Neuron (in vitro differentiated cells): ENCODE measurements around the gene CCNC.
"Not testable (repeated sequence)": the region's sequence is repeated elsewhere in the genome, so short reads cannot be mapped to it uniquely, and the experiment has no call there.

Experiments
- H2AFZ ChIP-seq: one replicate; pipeline ENCODE4 v1.6.1; 2013; ENCODE audit warnings: low read depth, mild to moderate bottlenecking, inconsistent platforms, low read length, moderate library complexity
- H3K27me3 ChIP-seq: one replicate; pipeline ENCODE4 v1.6.1; 2013; ENCODE audit warnings: low read length; ENCODE audit not compliant: insufficient read depth
- H3K36me3 ChIP-seq: one replicate; pipeline ENCODE4 v1.6.1; 2013; ENCODE audit warnings: low read length; ENCODE audit not compliant: insufficient read depth
- H3K4me1 ChIP-seq: one replicate; pipeline ENCODE4 v1.6.1; 2013; ENCODE audit warnings: low read length; ENCODE audit not compliant: insufficient read depth
- H3K4me3 ChIP-seq: 2 replicates; pipeline ENCODE4 v1.5.1; 2013; ENCODE audit warnings: mild to moderate bottlenecking, low read length, moderate library complexity
- H3K9me3 ChIP-seq: one replicate; pipeline ENCODE4 v1.6.1; 2013; ENCODE audit warnings: low read length

Gene CCNC

DNA sequence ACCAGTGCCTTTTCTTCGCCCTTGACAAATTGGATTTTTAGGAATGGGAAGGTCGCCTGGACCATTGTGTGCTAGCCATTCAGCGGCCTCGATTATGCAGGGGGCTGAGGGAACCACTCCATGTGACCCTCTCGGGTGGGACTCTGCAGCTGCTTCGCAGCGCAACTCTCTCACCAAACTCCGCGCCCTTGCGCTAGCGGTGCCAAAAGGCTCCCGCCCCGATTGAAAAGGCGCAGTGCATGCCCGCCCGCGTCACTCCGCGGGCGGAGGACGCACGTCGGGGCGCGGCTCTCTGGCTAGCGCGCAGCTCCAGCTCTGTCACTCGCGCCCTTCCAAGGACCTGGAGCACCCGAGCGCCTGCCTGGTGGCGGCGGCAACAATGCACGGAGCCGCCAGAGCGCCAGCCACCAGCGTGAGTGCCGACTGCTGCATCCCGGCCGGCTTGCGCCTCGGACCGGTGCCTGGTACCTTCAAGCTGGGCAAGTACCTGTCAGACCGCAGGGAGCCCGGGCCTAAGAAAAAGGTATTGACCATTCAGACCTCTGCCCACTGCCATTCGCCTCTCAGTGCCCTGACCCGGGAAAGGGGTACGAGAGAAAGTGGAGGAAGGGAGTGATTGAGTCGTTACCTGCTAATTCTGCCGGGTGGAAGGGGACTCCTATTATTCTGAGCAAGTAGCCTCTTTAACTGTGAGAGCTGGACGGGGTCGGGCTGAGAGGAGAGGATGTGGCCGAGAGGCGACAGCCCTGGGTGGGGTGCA is 38.4 kb upstream of the CCNC start, which contains the start of gene PRDM13:
Gene PRDM13 (plus strand): TSS at position 178 of the 760 bp plus-strand sequence. CDS start 202 bp downstream, at position 380.
- Histone ChIP-seq H3K4me1 (peaks cover 17% of the 10 kb centered on the region), H3K4me3 (no peak within 1 kb of the TSS), H3K9me3 (peaks cover 1% of the 10 kb centered on the region), H3K27me3 (peaks cover 99% of the 10 kb centered on the region), H2AFZ (no peak within 1 kb of the TSS), H3K36me3 (no peaks in the 10 kb centered on the region)

DNA sequence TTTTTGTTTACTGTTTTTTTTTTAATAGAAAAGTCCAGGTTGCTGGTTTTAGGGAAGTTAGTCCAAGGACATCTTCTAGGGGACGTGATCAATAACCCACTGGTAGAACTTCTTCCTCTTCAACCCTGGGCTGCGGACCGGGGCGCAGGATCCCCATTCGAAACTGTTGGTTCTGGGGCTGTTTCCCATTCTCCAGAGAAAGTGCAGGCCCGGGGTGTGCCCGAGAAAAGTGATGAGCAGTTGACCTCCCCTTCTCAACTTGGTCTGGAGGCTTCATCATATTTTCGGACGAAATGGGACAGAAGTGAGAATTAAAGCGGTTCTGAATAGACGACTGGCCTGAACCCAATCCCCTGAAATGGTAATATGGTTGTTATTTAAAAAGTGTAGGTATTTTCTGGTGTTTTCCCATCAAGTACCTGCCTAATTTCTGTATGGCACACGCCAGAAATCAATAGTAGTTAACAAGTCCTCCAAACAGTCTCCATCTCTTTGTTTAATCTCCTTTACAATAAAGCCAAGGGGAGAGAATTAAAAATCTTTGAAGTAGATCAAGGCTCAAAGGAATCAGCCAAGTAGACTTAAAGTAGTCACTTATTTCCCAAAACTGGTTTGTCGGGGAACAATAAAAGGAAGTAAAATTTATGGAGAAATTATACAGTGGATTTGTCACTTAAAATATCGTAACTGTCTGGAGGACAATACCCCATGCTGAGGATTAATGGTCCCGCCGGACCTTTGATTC is 37.6 kb upstream of the CCNC start:
- no peaks in the 10 kb centered on the region for H3K36me3 ChIP-seq
- H3K4me3 ChIP-seq: no peak overlapping the region
- peaks cover 96% of the 10 kb centered on the region for H3K27me3 ChIP-seq
- H2AFZ ChIP-seq: no peak overlapping the region
- H3K9me3 ChIP-seq: peaks cover 1% of the 10 kb centered on the region
- H3K4me1 ChIP-seq: peaks cover 17% of the 10 kb centered on the region

DNA sequence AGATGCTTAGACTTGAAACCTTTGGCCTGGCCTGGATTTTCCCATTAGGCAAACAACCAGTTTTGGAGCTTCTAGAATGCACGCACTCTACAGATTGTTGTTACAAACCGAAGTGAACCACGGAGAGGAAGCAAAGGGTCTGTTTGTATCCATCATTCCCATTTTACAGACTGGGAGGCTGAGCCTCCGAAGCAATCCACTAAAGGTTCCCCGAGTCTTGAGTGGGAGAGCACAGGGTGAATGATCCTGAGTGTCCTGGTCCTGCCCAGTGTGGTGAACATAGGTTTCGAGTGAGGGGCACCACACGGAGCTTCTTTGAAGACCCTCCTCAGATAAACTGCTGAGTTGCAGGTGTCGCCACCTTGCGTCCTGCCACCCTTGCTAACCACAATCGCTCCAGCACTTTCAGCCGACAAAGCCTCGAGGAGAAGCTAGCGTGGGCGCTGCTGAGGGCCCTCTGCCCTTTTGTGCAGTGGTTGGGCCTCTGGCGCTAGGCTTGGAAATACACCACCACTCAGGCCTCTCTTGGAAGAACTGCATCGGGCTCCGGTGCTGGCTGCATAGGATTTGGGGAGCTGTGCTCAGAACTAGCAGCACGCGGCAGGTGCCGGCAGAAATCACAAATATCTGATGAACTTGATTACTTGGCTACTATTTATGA is 36.7 kb upstream of the CCNC start:
- H3K4me3 ChIP-seq: no peak overlapping the region
- H3K27me3 ChIP-seq: peaks cover 94% of the 10 kb centered on the region
- peaks cover 17% of the 10 kb centered on the region for H3K4me1 ChIP-seq
- no peaks in the 10 kb centered on the region for H3K36me3 ChIP-seq
- peaks cover 1% of the 10 kb centered on the region for H3K9me3 ChIP-seq
- H2AFZ ChIP-seq: no peak overlapping the region

DNA sequence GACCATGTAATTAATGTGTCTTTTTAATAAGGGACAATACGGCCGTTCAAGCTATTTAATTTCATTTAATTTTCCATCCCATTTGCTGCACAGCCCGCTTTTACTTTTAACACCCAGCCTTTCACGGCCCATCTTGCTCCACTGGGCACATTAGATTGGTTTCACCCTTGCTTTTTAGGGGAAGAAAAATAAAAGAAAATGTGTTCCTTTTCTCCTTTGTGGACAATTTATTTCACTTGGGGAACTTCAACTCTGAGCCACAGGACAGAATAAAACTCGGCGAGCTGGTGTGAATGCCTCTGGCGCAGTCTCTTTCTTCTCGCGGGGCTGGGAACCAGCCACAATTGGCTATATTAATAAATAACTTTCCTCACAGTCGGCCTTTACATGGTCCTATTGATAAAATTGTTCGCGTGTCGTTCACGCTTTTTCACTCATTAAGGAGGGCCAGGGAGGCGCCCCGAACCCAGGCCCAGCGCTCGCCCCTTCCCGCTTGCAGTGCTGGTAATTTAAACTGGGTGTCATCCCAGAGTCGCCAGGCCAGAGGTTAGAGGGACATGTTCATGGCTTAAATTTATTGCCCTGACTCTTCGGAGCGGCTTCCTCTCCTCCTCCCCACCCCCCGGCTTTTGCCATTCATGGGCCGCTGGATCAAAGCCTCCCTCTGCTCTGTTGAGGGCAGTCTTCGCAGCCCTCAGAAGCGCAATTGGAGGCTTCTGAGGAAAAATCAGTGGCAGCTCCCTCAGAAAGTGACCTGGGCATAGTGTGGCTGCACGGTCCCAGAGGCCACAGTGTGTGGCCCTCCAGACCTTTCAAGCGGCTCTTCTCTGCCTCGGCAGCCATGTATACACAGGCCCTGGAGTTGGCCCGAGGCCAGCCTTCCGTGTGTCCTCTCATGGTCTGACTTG is 36.0 kb upstream of the CCNC start:
- H3K4me3 ChIP-seq: no peak overlapping the region
- H3K4me1 ChIP-seq: peaks cover 17% of the 10 kb centered on the region
- H3K27me3 ChIP-seq: peaks cover 87% of the 10 kb centered on the region
- no peaks in the 10 kb centered on the region for H3K36me3 ChIP-seq
- H2AFZ ChIP-seq: no peak overlapping the region
- H3K9me3 ChIP-seq: peaks cover 1% of the 10 kb centered on the region

DNA sequence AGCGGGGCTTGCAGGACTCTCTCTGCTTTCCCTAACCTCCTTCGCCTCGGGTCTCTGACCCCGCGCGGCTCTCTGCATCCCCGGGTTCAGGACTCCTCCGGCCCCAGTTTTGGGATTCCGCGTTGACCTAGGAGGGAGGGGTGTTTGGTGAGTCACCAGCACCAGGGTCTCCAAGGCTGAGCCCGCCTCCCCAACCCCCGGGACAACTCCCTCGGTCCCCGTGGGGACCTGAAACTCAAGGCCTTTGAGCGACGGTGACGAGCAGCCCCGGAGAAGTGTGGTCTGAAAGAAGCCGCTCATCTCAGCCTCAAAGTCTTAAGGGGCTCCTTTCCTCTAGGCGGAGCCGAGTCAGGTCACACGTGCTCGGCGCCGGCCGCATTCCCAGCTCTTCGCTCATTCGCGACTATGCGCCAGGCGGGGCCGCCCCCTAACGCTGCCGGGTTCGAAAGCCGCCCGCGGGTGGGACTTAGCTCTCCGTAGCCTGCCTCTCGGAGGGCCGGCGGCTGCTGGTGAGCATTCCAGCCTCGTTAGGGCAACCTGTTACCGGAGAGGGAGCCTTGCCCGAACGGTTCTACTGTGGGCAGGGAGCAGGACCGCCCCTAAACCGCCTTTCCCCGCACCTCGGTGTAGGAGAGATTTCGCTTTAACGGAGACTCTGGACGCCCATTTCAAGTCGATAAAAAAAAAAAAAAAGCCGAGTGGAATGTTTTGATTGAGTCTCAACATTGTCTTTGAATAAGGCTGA is 35.1 kb upstream of the CCNC start:
- peak overlapping the region; percentile 42 for H2AFZ ChIP-seq
- no peaks in the 10 kb centered on the region for H3K9me3 ChIP-seq
- peaks cover 81% of the 10 kb centered on the region for H3K27me3 ChIP-seq
- peaks cover 17% of the 10 kb centered on the region for H3K4me1 ChIP-seq
- peak overlapping the region; percentile 7 for H3K4me3 ChIP-seq
- no peaks in the 10 kb centered on the region for H3K36me3 ChIP-seq

DNA sequence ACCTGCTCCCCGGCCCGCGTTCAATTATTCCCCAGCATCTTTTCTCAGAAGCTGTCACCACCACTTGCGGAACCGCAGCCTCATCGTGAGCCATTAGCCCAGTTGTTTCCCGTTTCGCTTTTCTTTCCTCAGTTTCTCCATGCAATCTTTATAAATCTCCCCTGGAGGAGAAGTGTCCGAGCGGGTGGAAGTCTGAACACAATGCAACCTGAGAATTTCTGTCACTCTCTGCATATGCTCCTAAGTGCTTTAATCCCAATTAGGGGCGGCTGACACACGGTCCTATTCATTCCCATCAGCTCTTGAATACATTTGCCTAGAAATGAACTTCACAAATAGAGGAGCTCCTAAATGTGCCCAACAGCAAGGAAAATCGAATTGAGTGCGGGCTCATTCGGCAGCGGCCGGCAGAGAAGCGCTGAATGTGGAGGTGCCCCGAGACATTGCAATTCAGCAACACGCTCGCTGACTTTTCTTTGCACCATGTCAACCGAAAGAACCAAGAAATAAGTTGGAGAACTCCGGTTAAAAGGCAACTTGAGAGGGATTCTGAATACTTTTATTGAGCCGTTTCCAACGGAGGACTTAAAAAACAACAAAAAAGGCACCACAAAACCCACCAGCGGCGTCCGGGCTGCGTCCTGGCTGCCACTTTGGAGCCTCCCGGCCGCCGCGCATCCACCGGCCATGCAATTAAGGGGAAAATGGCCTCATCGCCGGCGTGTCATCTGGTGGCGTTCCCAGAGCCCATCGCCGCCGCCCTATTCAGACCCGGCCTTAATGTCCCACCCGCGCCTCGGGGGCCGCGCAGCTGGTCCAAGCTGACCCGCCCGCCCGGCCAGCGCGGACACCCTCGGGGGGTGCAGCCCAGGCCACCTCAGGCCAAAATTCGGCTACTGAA is 34.3 kb upstream of the CCNC start:
- Histone ChIP-seq H3K4me1 (peaks cover 17% of the 10 kb centered on the region), H3K27me3 (peaks cover 78% of the 10 kb centered on the region), H3K36me3 (no peaks in the 10 kb centered on the region), H3K4me3 (peak overlapping the region; percentile 8), H2AFZ (peak overlapping the region; percentile 42), H3K9me3 (no peaks in the 10 kb centered on the region)

DNA sequence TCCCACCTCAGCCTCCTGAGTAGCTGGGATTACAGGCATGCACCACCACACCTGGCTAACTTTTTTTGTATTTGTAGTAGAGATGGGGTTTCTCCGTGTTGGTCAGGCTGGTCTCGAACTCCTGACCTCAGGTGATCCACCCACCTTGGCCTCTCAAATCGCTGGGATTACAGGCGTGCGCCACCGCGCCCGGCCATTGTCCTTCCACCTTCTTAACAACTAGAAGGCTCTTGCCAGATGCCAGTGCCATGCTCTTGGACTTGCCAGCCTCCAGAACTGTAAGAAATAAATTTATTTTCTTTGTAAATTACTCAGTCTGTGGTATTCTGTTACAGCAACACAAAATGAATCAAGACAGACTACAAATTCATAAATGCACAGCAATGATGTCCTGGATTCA is 26.2 kb upstream of the CCNC start:
- not testable (repeated sequence) for H3K36me3 ChIP-seq, H2AFZ ChIP-seq, H3K4me1 ChIP-seq, H3K9me3 ChIP-seq, H3K4me3 ChIP-seq
- peaks cover 78% of the 10 kb centered on the region for H3K27me3 ChIP-seq

DNA sequence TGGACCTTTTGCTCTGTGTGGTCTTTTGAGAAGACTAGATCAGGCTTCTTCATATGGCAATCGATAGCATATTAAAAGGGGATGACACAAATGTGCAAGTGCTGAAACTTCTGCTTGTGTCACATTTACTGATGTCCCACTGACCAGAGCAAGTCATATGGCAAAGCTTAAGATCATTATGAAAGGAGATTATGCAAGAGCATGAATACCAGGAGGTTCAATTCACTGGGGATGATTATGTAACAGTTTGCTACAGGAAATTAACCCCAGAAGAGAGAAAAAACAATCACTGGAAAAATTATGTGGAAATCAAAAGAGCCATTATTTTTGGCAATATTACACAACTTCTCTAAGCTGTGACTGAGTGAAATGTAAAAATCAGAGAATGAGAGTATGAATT is 24.4 kb upstream of the CCNC start:
- no peak overlapping the region for H3K4me3 ChIP-seq

DNA sequence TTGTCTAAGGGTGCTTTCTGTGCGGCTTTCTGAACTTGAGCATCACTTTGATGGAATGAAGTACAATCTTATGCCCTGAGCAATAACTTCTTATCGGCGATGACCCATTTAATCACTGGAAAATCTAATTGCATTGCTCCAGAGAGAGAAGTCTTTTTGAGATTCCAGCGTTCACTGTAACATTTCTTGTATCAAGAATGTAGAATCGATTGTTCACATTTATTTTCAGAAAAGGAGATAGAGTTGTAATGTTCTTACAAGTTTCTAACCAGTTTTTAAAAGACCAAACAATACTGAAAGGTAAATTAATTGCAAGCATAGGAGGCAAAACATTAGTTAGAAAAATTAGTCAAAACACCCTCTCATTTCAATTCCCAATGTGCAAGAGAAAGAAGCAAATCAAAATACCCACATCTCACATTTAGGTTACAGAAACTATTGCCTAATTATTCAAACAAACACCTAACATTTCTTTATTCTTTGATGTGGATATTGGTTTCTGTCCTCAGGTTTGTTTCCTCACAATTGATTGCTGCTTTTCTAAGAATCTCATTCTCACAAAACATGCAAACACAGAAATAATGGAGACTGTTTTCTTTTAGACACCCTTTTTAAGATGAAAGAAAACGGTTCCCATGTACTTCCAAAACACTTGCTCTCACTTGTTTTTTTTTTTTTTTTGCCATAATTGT is 23.4 kb upstream of the CCNC start:
- Histone ChIP-seq H3K27me3 (peaks cover 86% of the 10 kb centered on the region), H3K36me3 (no peaks in the 10 kb centered on the region), H3K9me3 (peaks cover 5% of the 10 kb centered on the region), H3K4me3 (no peak overlapping the region), H3K4me1 (peaks cover 18% of the 10 kb centered on the region), H2AFZ (no peak overlapping the region)

More for the DNA sequence above, 24.4 kb upstream of the CCNC start:
- Histone ChIP-seq H2AFZ (no peak overlapping the region), H3K4me1 (peaks cover 18% of the 10 kb centered on the region), H3K27me3 (peaks cover 90% of the 10 kb centered on the region), H3K9me3 (peaks cover 5% of the 10 kb centered on the region), H3K36me3 (no peaks in the 10 kb centered on the region)

DNA sequence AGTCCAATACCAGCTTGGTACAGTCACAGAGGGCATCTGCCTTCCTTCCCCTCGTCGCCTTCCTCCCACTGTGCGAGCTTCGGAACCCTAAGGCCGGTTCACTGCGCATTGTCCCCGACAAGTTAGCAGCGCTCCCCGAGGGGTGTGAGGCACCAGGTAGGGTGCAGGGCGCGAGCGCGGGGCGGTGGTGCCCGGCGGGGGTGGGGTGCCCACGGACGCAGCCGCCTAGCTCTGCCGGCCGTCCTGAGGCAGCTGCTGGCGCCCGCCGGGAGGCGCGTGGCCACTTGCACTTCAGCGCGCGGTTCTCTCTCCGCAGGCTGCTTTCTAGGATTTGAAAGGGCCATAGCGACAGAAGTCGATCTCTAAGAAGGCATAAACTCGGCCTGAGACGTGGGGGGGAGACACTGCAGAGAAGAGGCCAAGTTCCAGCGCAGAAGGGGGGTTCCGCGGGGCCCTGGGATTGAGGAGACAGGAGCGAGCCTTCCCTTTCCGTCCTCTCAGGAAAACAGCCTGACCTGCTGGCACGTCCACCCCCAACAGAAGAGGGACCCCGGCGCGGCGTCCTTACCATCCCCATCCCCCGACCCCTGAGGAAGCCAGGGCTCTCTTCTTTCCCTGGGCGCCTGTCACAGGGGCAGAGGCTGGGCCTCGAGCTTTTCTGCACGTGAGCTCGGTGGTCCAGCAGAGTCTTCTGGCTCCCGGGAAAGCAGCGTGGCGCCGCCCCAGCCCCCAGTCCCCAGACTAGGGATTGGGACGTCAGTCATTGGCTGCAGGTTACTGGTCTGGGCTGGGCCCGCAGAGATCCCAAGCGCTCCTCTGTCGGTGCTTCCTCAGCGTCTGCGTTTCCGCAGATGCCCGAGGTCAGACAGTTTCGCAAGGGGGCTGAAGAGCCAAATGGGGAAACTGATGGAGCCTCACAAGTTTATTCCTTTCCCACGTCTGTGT is 22.5 kb upstream of the CCNC start:
- no peak overlapping the region for H2AFZ ChIP-seq
- no peak overlapping the region for H3K4me3 ChIP-seq
- peaks cover 5% of the 10 kb centered on the region for H3K9me3 ChIP-seq
- H3K27me3 ChIP-seq: peaks cover 82% of the 10 kb centered on the region
- H3K36me3 ChIP-seq: no peaks in the 10 kb centered on the region
- H3K4me1 ChIP-seq: peaks cover 18% of the 10 kb centered on the region
